ENCODE results near the gene SCYL1.
"Not testable (repeated sequence)": the region's sequence is repeated elsewhere in the genome, so short reads cannot be mapped to it uniquely, and the experiment has no call there.

GRCh38 chr11:65521777-65522521 is 2.9 kb upstream of the SCYL1 start:
- not testable (repeated sequence) for TF ChIP-seq RAD21 (IDR thresholded peaks at IDR 0.05; ENCODE audit: low read length); RFX5 (IDR thresholded peaks at IDR 0.05; ENCODE audit: low read depth, low read length); MXI1 (IDR thresholded peaks at IDR 0.05; ENCODE audit: borderline replicate concordance, low read depth, low read length); POLR2A (IDR thresholded peaks at IDR 0.05; ENCODE audit: low read depth, low read length)
- TF ChIP-seq, protein P1, sequence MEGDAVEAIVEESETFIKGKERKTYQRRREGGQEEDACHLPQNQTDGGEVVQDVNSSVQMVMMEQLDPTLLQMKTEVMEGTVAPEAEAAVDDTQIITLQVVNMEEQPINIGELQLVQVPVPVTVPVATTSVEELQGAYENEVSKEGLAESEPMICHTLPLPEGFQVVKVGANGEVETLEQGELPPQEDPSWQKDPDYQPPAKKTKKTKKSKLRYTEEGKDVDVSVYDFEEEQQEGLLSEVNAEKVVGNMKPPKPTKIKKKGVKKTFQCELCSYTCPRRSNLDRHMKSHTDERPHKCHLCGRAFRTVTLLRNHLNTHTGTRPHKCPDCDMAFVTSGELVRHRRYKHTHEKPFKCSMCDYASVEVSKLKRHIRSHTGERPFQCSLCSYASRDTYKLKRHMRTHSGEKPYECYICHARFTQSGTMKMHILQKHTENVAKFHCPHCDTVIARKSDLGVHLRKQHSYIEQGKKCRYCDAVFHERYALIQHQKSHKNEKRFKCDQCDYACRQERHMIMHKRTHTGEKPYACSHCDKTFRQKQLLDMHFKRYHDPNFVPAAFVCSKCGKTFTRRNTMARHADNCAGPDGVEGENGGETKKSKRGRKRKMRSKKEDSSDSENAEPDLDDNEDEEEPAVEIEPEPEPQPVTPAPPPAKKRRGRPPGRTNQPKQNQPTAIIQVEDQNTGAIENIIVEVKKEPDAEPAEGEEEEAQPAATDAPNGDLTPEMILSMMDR (conservative IDR thresholded peaks at IDR 0.05; ENCODE audit: low read depth, low read length): not testable (repeated sequence)

Measured in IMR-90 (cell line).